Measurements from ENCODE around the gene VAV2. TPM values are rescaled to one million over a fixed set of nuclear protein-coding genes. Genes with fewer than 3 reads are reported as not detected.

The VAV2 gene
- total RNA-seq, 1 experiment from 2014 or later: 25.0 TPM

DNA sequence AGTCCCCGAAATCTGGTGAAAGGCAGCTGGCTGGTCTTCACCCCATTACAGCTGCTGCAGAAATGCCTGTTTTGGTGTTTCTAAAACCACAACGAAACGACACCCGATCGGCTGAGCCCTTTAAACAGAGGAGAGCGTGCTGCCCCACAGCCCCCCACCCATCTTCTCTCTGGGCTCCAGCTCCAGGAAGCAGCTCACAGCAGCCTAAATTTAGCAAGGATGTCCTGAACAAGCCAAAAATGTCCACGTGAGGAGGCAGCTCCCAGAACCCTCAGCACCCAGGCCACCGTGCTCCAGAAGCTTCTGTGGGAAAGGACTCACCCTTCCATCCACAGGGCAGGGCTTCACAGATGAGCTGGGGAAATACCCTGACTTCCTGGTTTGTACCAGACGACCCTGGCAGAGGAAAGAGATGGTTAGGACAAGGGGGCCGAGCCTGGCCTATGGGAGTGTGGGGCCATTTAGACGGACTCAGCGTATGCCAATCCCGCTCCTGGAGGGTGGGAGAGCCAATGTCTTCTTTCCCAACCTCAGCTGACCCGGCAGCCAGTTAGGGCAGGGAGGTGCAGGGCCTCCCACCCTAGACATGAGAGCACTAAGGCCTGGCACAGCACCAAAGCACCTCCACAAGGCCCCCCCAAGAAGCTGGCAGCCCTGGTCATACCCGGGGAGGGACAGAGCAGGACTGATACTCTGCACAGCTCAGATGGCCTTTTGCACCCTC lies 214.9 kb downstream of the VAV2 start:
- no peak overlapping the region for H3K27ac ChIP-seq
- no peaks in the 10 kb centered on the region for H3K9me3 ChIP-seq (replicated peaks)
- H3K27me3 ChIP-seq (replicated peaks): no peaks in the 10 kb centered on the region
- H3K36me3 ChIP-seq: peaks cover 88% of the 10 kb centered on the region
- H3K4me3 ChIP-seq: no peak overlapping the region
- DNase-seq (ENCODE audit: low read depth in 1 of 2, low spot score in 2 of 2): no peak
- H3K4me1 ChIP-seq (replicated peaks): peaks cover 18% of the 10 kb centered on the region

DNA sequence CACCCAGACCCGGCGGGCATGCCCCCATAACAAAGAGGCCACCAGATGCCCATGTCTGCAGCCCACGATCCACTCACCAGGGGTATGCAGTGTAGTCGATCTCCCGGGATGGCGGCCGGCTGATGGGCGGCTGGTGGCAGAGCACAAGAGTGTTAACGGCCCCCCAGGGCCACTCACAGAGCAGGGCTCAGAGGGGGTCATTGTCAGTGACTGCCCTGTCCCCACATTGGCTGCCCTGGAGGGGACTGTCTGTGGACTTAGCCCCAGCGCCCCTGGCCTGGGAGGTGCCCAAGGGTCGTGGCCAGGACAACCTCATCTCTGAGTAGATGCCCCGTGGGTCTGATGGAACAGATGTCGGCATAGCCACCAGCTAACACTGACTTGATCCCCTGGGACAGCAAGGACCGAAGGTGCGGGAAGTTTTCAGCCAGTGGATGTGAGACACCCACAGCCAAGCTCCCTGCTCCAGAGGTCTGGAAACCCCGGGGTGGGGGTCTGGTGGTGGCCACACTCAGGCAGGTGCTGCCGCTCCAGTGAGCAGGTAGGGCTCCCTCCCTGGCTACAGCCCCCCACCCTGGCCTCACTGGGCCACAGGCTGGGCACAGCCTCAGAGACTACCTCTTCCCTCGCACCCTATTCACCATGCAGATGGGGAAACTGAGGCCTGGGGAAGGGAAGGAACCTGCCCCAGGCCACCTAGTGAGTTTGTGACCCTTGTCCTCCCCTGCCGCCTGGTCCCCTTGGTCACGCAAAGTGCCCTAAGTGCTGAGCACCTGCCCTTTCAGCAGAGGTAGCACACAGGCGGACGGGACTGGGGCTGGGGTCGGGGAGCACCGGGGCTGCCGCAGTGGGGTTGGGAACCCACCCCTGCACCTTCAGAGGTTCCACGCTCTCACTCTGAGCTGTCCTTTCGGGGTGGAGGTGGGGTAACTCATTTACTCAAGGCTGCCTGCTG lies 215.9 kb downstream of the VAV2 start:
- peaks cover 18% of the 10 kb centered on the region for H3K4me1 ChIP-seq (replicated peaks)
- H3K9me3 ChIP-seq (replicated peaks): no peaks in the 10 kb centered on the region
- no peak overlapping the region for H3K4me3 ChIP-seq
- no peak for DNase-seq (ENCODE audit: low read depth in 1 of 2, low spot score in 2 of 2)
- peaks cover 91% of the 10 kb centered on the region for H3K36me3 ChIP-seq
- H3K27me3 ChIP-seq (replicated peaks): no peaks in the 10 kb centered on the region
- no peak overlapping the region for H3K27ac ChIP-seq

DNA sequence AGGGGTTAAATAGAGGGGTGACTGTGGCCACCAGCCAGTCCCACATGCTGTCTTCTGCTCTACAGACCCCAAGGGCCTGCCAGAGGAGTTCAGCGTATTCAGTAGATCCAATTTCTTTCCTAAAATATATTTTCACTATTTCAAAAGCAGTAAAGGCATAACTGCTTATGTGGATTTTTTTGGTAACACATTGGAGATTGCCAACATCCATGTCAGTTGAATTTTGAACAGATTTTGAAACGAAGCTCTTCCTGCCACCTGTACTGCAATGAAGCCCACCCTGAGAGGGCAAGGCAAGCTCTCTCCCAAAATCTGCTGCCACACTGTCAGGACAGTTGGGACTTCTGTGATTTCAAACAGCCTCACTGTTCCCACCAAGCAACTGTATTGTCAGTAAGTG lies 216.8 kb downstream of the VAV2 start:
- peaks cover 18% of the 10 kb centered on the region for H3K4me1 ChIP-seq (replicated peaks)
- H3K4me3 ChIP-seq: no peak overlapping the region
- DNase-seq (ENCODE audit: low read depth in 1 of 2, low spot score in 2 of 2): no peak
- no peaks in the 10 kb centered on the region for H3K27me3 ChIP-seq (replicated peaks)
- H3K9me3 ChIP-seq (replicated peaks): no peaks in the 10 kb centered on the region
- peaks cover 91% of the 10 kb centered on the region for H3K36me3 ChIP-seq
- H3K27ac ChIP-seq: no peak overlapping the region

DNA sequence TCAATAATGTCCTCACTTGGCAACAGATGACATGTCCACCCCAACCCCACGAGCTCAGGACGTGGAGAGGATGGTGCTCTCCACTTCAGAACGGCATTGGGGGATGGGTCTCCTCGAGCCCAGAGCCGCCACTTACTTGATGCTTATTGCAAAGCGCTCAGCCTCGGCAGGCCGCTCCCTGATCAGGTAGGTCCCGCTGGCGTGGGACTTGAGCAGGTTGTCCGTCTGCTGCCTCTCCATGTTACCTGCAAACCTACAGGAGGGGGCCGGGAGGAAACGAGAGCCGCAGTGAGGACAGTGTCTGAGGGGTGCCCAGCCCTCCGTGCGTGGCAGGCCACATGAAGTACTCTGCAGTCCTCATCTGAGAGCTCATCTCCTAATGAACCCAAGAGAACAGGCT lies 217.3 kb downstream of the VAV2 start:
- Histone ChIP-seq H3K27ac (no peak overlapping the region), H3K9me3 (replicated peaks) (no peaks in the 10 kb centered on the region), H3K4me3 (no peak overlapping the region), H3K27me3 (replicated peaks) (no peaks in the 10 kb centered on the region), H3K36me3 (peaks cover 91% of the 10 kb centered on the region), H3K4me1 (replicated peaks) (peaks cover 18% of the 10 kb centered on the region)
- DNase-seq (ENCODE audit: low read depth in 1 of 2, low spot score in 2 of 2): no peak

DNA sequence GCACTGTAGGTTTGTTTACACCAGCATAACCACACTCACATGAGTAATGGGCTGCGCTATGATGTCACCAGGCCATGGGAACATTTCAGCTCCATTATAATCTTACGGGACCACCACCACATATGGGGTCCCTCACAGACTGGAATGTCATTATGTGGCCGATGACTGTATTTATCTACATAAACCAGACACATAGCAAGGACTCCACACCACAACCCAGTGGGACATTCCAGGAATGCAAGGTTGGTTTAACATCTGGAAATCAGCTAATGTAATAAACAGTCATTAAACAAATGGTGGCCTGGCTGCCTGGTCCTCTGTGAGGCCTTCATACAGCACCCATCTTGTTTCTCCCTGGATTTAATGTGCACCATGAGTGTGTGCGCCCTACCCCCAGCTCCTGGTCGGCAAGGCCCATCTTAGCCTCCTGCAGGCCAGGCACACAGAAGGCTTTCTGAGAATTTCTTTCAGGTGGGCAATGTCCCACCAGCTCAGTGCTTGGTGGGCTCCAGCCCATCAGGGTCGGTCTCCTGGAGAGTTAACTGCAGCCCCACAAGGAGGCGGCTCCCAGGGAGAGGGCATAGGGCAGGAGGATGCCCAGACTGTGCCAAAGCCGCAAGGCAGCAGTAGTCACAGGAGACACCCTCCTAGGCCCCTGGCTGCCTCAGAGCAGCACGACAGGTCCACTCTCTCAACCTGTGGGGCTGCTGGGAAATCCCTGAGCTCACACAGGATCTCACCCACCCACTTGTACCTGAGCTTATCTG lies 218.1 kb downstream of the VAV2 start:
- peaks cover 18% of the 10 kb centered on the region for H3K4me1 ChIP-seq (replicated peaks)
- no peaks in the 10 kb centered on the region for H3K27me3 ChIP-seq (replicated peaks)
- peak; percentile 74 to 85 for DNase-seq (ENCODE audit: low read depth in 1 of 2, low spot score in 2 of 2)
- peaks cover 91% of the 10 kb centered on the region for H3K36me3 ChIP-seq
- H3K9me3 ChIP-seq (replicated peaks): no peaks in the 10 kb centered on the region
- H3K4me3 ChIP-seq: no peak overlapping the region
- H3K27ac ChIP-seq: peak overlapping the region; percentile 63

DNA sequence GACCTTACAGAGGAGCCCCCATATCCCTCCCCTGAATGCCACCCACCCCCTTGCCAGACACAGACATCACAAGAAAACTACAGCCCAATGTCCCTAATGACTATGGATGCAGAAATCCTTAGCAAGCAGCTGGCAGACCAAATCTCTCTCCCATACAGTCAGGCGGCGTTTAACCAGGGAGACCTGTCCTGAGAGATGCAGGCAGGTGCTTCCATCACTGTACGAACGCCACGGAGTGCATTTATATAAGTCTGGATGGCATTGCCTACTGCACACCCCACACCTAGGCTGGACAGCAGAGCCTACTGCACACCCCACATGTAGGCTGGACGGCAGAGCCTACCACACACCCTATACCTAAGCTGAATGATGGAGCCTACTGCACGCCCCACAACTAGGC lies 219.5 kb downstream of the VAV2 start:
- H3K4me1 ChIP-seq (replicated peaks): peaks cover 18% of the 10 kb centered on the region
- no peak overlapping the region for H3K4me3 ChIP-seq
- peaks cover 2% of the 10 kb centered on the region for H3K9me3 ChIP-seq (replicated peaks)
- no peaks in the 10 kb centered on the region for H3K27me3 ChIP-seq (replicated peaks)
- peaks cover 91% of the 10 kb centered on the region for H3K36me3 ChIP-seq
- H3K27ac ChIP-seq: no peak overlapping the region
- DNase-seq (ENCODE audit: low read depth in 1 of 2, low spot score in 2 of 2): no peak

DNA sequence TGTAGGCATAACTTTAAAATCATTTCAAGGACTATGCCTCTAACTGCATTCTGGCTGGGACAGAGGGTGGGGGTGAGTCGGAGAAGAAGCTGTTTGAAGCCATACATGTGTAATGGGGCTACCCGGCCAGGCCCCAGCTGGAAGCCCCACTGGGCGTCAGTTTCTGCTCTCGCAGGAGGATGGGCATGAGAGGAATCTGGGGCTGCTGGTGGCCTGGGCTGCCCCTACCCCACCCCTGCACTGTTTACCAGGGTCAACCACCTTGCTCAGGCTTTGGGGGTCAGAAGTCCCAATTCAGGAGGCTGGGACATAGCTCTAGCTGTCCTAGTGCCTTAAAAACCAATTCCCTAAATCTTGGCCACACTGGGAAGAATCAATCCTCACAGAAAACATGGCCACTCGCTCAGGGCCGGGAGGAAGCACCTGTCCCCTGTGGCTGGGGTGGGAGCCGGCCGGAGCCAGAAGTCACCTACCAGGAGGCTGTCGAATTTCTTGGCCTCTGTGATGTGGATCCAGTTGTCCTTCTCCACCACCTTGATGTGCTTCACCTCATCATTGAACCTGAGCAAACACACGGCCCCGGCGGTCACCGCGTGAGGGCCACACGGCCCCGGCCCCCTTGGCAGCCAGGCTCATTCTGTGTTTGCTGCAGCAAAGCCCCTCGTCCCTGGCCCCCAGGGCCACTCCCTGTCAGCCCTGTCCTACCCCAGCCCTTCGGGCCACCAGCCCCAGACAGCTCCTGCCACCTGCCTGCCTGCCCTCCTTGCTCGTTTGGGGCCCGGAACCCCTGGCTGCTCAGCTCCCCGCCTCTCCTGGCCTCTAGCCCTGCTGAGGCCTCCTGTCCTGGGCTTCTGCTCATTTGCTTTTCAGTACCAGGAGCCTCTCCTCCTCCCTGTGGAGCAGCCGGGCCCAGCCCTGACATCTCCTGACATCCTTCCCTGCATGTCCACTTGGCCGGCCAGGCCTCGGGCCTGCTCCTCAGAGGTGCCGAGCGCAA lies 220.3 kb downstream of the VAV2 start:
- Histone ChIP-seq H3K36me3 (peaks cover 91% of the 10 kb centered on the region), H3K4me3 (no peak overlapping the region), H3K27ac (no peak overlapping the region), H3K4me1 (replicated peaks) (peaks cover 18% of the 10 kb centered on the region), H3K27me3 (replicated peaks) (no peaks in the 10 kb centered on the region), H3K9me3 (replicated peaks) (peaks cover 9% of the 10 kb centered on the region)
- peak in 1 of 2 experiments; percentile 32 for DNase-seq (ENCODE audit: low read depth in 1 of 2, low spot score in 2 of 2)

DNA sequence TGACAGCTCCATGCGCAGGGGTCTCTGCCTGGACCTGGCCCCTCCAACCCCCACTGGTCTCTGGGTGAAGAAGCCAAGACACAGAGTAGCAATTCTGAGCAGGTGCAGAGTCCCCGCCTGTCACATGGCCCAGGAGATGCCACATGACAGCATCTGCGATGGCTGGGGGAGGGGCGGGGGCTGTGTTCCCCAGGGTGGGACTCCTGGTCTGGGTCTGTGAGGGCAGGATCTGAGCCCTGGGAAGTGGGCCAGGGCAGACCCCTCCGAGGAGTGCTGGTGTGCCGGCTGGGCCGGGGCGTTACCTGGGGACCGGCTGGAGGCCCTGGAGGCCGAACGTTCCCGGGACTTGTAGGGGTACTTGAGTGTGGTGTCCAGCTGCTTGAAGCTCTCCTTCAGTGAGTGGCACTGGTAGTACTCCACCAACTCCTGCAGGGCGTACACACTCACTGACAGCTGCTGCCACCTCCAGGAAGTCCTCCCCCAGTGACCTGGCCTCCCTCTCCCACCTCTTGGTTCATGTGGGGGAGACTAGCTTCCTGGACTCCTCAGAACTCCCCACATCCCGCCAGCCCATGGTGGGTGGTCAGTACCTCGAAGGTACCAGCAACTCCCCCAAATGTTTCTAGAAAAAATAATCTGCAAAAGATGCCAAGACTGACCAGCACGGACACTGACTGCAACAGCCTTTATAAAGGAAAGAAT lies 221.9 kb downstream of the VAV2 start:
- Histone ChIP-seq H3K27ac (no peak overlapping the region), H3K9me3 (replicated peaks) (peaks cover 9% of the 10 kb centered on the region), H3K27me3 (replicated peaks) (no peaks in the 10 kb centered on the region), H3K36me3 (peaks cover 89% of the 10 kb centered on the region), H3K4me1 (replicated peaks) (peaks cover 18% of the 10 kb centered on the region), H3K4me3 (no peak overlapping the region)
- DNase-seq (ENCODE audit: low read depth in 1 of 2, low spot score in 2 of 2): peak in 1 of 2 experiments; percentile 40

DNA sequence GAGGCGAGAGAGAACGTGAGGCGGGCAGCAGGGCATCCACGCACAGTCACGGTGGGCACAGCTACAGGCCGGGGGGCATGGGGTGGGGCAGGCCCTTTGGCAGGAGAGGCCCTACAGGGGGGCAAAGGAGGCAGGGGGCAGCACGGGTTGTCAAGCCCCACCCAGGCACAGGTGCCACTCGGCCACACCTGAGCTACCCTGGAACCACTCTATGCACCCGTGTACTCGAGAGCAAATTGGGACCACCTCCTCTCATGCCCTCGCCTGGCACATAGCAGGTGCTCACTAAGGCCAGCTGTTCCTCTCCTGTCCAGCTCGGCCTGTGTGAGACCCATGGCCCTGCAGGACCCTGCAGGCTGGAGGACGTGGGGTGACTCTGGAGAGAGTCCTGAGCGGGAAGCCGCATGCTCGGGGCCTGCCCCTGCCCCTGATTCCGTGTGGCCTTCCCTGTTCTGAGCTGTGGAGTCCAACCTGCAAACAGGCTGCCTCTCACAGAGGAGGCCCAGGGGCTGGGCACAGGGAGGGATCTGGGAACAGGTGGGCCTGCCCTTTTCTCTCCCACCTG lies 222.5 kb downstream of the VAV2 start:
- H3K36me3 ChIP-seq: peaks cover 89% of the 10 kb centered on the region

DNA sequence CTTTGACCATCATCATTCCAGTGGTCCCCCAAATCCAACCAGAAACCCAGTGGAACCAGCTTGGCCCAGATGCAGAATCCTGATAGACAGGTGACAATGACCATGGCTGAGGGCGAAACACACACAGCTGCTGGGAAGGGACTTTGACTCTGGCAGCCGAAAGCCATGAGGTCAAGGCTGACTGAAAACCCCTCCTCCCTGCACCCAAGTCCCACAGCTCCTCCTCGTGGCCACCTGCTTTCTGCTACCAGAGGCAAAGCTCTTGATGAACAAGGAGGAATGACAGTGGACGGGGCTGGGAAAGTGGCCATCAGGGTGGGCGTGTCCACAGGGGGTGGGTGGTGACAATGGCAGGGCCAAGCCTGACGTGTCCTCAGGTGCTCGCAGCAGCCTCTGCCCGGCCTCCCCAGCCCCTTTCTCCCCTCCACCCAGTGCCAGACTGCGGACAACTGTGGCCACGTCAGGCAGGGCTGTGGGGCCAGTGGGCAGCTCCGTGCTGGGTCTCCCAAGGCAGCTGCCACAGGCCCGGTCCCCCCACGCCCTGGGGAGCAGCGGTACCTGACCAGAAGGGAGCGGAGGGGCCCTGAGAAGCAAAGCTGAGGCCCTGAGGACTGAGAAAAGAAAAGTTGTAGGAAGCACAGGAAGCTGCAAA lies 223.1 kb downstream of the VAV2 start:
- DNase-seq (ENCODE audit: low read depth in 1 of 2, low spot score in 2 of 2): peak in 1 of 2 experiments; percentile 37
- Histone ChIP-seq H3K27me3 (replicated peaks) (no peaks in the 10 kb centered on the region), H3K4me1 (replicated peaks) (peaks cover 11% of the 10 kb centered on the region), H3K4me3 (no peak overlapping the region), H3K9me3 (replicated peaks) (peaks cover 9% of the 10 kb centered on the region), H3K27ac (no peak overlapping the region), H3K36me3 (peaks cover 89% of the 10 kb centered on the region)

More for the DNA sequence above, 222.5 kb downstream of the VAV2 start:
- Histone ChIP-seq H3K27ac (no peak overlapping the region), H3K4me1 (replicated peaks) (peaks cover 13% of the 10 kb centered on the region), H3K9me3 (replicated peaks) (peaks cover 9% of the 10 kb centered on the region), H3K27me3 (replicated peaks) (no peaks in the 10 kb centered on the region), H3K4me3 (no peak overlapping the region)
- peak in 1 of 2 experiments; percentile 29 for DNase-seq (ENCODE audit: low read depth in 1 of 2, low spot score in 2 of 2)

DNA sequence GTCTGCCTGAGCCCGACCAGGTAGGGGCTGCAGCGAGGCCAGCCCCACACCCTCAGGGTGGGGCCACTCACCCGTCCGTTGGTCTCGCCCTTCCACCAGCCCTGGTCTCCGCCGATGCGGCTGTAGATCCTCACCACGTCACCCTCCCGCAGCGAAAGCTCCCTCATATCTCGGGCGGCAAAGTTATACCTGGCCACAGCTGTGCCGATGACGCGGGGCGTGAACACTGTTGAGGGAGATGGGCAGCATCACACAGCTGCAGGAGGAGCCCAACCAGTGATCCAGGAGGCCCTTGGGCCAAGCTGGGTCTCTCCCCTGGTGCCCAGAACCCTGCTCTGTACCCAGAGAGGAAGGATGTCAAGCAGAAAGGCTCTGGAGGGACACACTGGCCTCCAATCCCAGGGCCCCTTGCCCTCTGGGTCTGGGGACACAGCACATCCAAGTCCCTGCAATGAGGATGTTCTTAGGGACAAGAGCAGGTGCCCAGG lies 223.7 kb downstream of the VAV2 start:
- Histone ChIP-seq H3K36me3 (peaks cover 90% of the 10 kb centered on the region), H3K27me3 (replicated peaks) (no peaks in the 10 kb centered on the region), H3K27ac (no peak overlapping the region), H3K4me1 (replicated peaks) (peaks cover 11% of the 10 kb centered on the region), H3K9me3 (replicated peaks) (peaks cover 9% of the 10 kb centered on the region), H3K4me3 (no peak overlapping the region)
- peak in 1 of 2 experiments; percentile 31 for DNase-seq (ENCODE audit: low read depth in 1 of 2, low spot score in 2 of 2)
